DOHH2 (cell line): ENCODE data around the gene CAPN14.

Experiments used
- H3F3A ChIP-seq: fragments of 200-600 bp; sonication (generic), shearing (Covaris generic); 2 replicates; pipeline ENCODE4 v1.6.0; 2016; ENCODE audit warnings: antibody characterized with exemption, mild to moderate bottlenecking; ENCODE audit not compliant: control insufficient read depth, insufficient read depth
- H3K27ac ChIP-seq: fragments of 200-600 bp; sonication (generic); 2 replicates; pipeline ENCODE4 v1.5.1; 2014; ENCODE audit warnings: low read depth, mild to moderate bottlenecking, low read length, moderate library complexity
- H3K27me3 ChIP-seq: fragments of 200-600 bp; sonication (generic); 2 replicates; pipeline ENCODE4 v1.6.1; 2014; ENCODE audit warnings: mild to moderate bottlenecking, low read length, mixed read lengths; ENCODE audit not compliant: control insufficient read depth
- H3K36me3 ChIP-seq: fragments of 200-600 bp; sonication (generic); 2 replicates; pipeline ENCODE4 v1.6.1; 2014; ENCODE audit warnings: mild to moderate bottlenecking, low read length, moderate library complexity, mixed read lengths; ENCODE audit not compliant: control insufficient read depth
- H3K4me1 ChIP-seq: fragments of 200-600 bp; sonication (generic); 2 replicates; pipeline ENCODE4 v1.6.1; 2014; ENCODE audit warnings: mild to moderate bottlenecking, low read length, mixed read lengths; ENCODE audit not compliant: control insufficient read depth
- H3K4me2 ChIP-seq: fragments of 200-600 bp; sonication (generic); 2 replicates; pipeline ENCODE4 v1.6.0; 2014; ENCODE audit warnings: mild to moderate bottlenecking, low read length, moderate library complexity
- H3K4me3 ChIP-seq: fragments of 200-600 bp; sonication (generic); 2 replicates; pipeline ENCODE4 v1.5.1; 2014; ENCODE audit warnings: mild to moderate bottlenecking, low read length, mixed read lengths
- H3K79me2 ChIP-seq: fragments of 200-600 bp; sonication (generic); 2 replicates; pipeline ENCODE4 v1.6.1; 2014; ENCODE audit warnings: mild to moderate bottlenecking, low read length, mixed read lengths; ENCODE audit not compliant: control insufficient read depth
- H3K9me2 ChIP-seq: fragments of 200-600 bp; sonication (generic); replicated peaks from 2 replicates; pipeline ENCODE4 v1.6.1; 2014; ENCODE audit warnings: mild to moderate bottlenecking, low read length, mixed read lengths; ENCODE audit not compliant: control insufficient read depth
- H3K9me3 ChIP-seq: fragments of 200-600 bp; sonication (generic); 2 replicates; pipeline ENCODE4 v1.6.1; 2014; ENCODE audit warnings: antibody characterized with exemption, low read length, mixed read lengths; ENCODE audit not compliant: control insufficient read depth, insufficient read depth
- H4K20me1 ChIP-seq: fragments of 200-600 bp; sonication (generic); 2 replicates; pipeline ENCODE4 v1.6.0; 2014; ENCODE audit warnings: low read depth, mild to moderate bottlenecking, antibody characterized with exemption, low read length, moderate library complexity; ENCODE audit not compliant: control insufficient read depth, insufficient read depth
- CTCF ChIP-seq: fragments of 200-600 bp; sonication (generic); IDR thresholded peaks from one replicate; pipeline ENCODE4 v1.5.1; 2014; ENCODE audit warnings: antibody characterized with exemption, mild to moderate bottlenecking, low read depth, low read length; ENCODE audit not compliant: poor library complexity, severe bottlenecking
- EZH2phosphoT487 ChIP-seq: fragments of 200-600 bp; sonication (generic); IDR thresholded peaks from 2 replicates; pipeline ENCODE4 v1.6.1; 2017; ENCODE audit warnings: borderline replicate concordance, mild to moderate bottlenecking, antibody characterized with exemption, low read length, moderate library complexity, mixed read lengths

The CAPN14 gene

GRCh38 chr2:31203916-31204315, 13.4 kb downstream of the CAPN14 start:
- Histone ChIP-seq H4K20me1 (no peaks in the 10 kb centered on the region), H3K9me3 (no peaks in the 10 kb centered on the region), H3K4me2 (no peak overlapping the region), H3K27ac (no peak overlapping the region), H3K4me3 (no peak overlapping the region), H3K4me1 (peaks cover 8% of the 10 kb centered on the region), H3F3A (no peaks in the 10 kb centered on the region), H3K36me3 (no peaks in the 10 kb centered on the region), H3K79me2 (no peaks in the 10 kb centered on the region), H3K9me2 (no peaks in the 10 kb centered on the region), H3K27me3 (no peaks in the 10 kb centered on the region; the same call in 1 of the 2 replicates)
- TF ChIP-seq EZH2phosphoT487, result no peak
- TF ChIP-seq CTCF, result no peak

- Histone ChIP-seq H3K79me2 (no peaks in the 10 kb centered on the region), H4K20me1 (no peaks in the 10 kb centered on the region), H3K9me3 (no peaks in the 10 kb centered on the region), H3K9me2 (no peaks in the 10 kb centered on the region), H3K4me1 (no peaks in the 10 kb centered on the region), H3K4me2 (no peak overlapping the region), H3K4me3 (no peak overlapping the region), H3K27me3 (no peaks in the 10 kb centered on the region; the same call in 1 of the 2 replicates), H3F3A (no peaks in the 10 kb centered on the region), H3K36me3 (no peaks in the 10 kb centered on the region), H3K27ac (no peak overlapping the region)
- TF ChIP-seq CTCF (no peak), EZH2phosphoT487 (no peak)
These were observed 14.5 kb downstream of the CAPN14 start for GRCh38 chr2:31202833-31203232.

GRCh38 chr2:31202041-31202440, 15.3 kb downstream of the CAPN14 start:
- no peaks in the 10 kb centered on the region for H3K4me1 ChIP-seq
- no peaks in the 10 kb centered on the region for H3K9me3 ChIP-seq
- H3F3A ChIP-seq, result no peaks in the 10 kb centered on the region
- no peaks in the 10 kb centered on the region for H4K20me1 ChIP-seq
- no peak overlapping the region for H3K4me2 ChIP-seq
- no peaks in the 10 kb centered on the region for H3K79me2 ChIP-seq
- H3K4me3 ChIP-seq, result no peak overlapping the region
- H3K36me3 ChIP-seq, result no peaks in the 10 kb centered on the region
- no peaks in the 10 kb centered on the region; the same call in 1 of the 2 replicates for H3K27me3 ChIP-seq
- TF ChIP-seq CTCF, result no peak
- TF ChIP-seq EZH2phosphoT487, result no peak
- no peaks in the 10 kb centered on the region for H3K9me2 ChIP-seq
- H3K27ac ChIP-seq, result no peak overlapping the region

- Histone ChIP-seq H3F3A (no peaks in the 10 kb centered on the region), H3K9me3 (no peaks in the 10 kb centered on the region), H3K27me3 (no peaks in the 10 kb centered on the region; the same call in 1 of the 2 replicates), H3K4me3 (no peak overlapping the region), H3K9me2 (no peaks in the 10 kb centered on the region), H4K20me1 (no peaks in the 10 kb centered on the region), H3K4me2 (no peak overlapping the region), H3K79me2 (no peaks in the 10 kb centered on the region), H3K27ac (no peak overlapping the region), H3K4me1 (no peaks in the 10 kb centered on the region), H3K36me3 (no peaks in the 10 kb centered on the region)
- no peak for TF ChIP-seq EZH2phosphoT487
- no peak for TF ChIP-seq CTCF
These were observed 16.3 kb downstream of the CAPN14 start for GRCh38 chr2:31200972-31201371.
